ENCODE results near the gene OR52H1. TPM values are rescaled to one million over a fixed set of nuclear protein-coding genes. Genes with fewer than 3 reads are reported as not detected.

OR52H1 gene
- total RNA-seq, 1 donor from 2014 or later: 0.75 TPM

GRCh38 chr11:5528495-5528894 is 19.8 kb downstream of the OR52H1 start:
- H3K27me3 ChIP-seq (ENCODE audit: control insufficient read depth, insufficient read depth, low read length): no peaks in the 10 kb centered on the region
- TF ChIP-seq CTCF (IDR thresholded peaks at IDR 0.05; ENCODE audit: insufficient read depth, low read length, poor library complexity, severe bottlenecking): no peak
- no peak for DNase-seq (ENCODE audit: low read depth)
- H3K4me3 ChIP-seq (ENCODE audit: low read depth, low read length): no peak overlapping the region
- H3K36me3 ChIP-seq (ENCODE audit: control insufficient read depth, insufficient read depth, low read length): no peaks in the 10 kb centered on the region

- TF ChIP-seq CTCF (IDR thresholded peaks at IDR 0.05; ENCODE audit: insufficient read depth, low read length, poor library complexity, severe bottlenecking): no peak
- Histone ChIP-seq H3K4me3 (ENCODE audit: low read depth, low read length) (no peak overlapping the region), H3K36me3 (ENCODE audit: control insufficient read depth, insufficient read depth, low read length) (no peaks in the 10 kb centered on the region), H3K27me3 (ENCODE audit: control insufficient read depth, insufficient read depth, low read length) (no peaks in the 10 kb centered on the region)
- DNase-seq (ENCODE audit: low read depth): no peak
These were observed 20.6 kb downstream of the OR52H1 start for GRCh38 chr11:5527716-5528115.

GRCh38 chr11:5524756-5525155 is 23.6 kb downstream of the OR52H1 start:
- no peaks in the 10 kb centered on the region for H3K36me3 ChIP-seq (ENCODE audit: control insufficient read depth, insufficient read depth, low read length)
- no peak for TF ChIP-seq CTCF (IDR thresholded peaks at IDR 0.05; ENCODE audit: insufficient read depth, low read length, poor library complexity, severe bottlenecking)
- no peak overlapping the region for H3K4me3 ChIP-seq (ENCODE audit: low read depth, low read length)
- no peak for DNase-seq (ENCODE audit: low read depth)
- H3K27me3 ChIP-seq (ENCODE audit: control insufficient read depth, insufficient read depth, low read length): no peaks in the 10 kb centered on the region

GRCh38 chr11:5522308-5522707 is 26.0 kb downstream of the OR52H1 start:
- no peaks in the 10 kb centered on the region for H3K27me3 ChIP-seq (ENCODE audit: control insufficient read depth, insufficient read depth, low read length)
- H3K4me3 ChIP-seq (ENCODE audit: low read depth, low read length): no peak overlapping the region
- no peak for DNase-seq (ENCODE audit: low read depth)
- no peak for TF ChIP-seq CTCF (IDR thresholded peaks at IDR 0.05; ENCODE audit: insufficient read depth, low read length, poor library complexity, severe bottlenecking)
- no peaks in the 10 kb centered on the region for H3K36me3 ChIP-seq (ENCODE audit: control insufficient read depth, insufficient read depth, low read length)

GRCh38 chr11:5521540-5521939 is 26.8 kb downstream of the OR52H1 start:
- Histone ChIP-seq H3K4me3 (ENCODE audit: low read depth, low read length) (no peak overlapping the region), H3K27me3 (ENCODE audit: control insufficient read depth, insufficient read depth, low read length) (no peaks in the 10 kb centered on the region), H3K36me3 (ENCODE audit: control insufficient read depth, insufficient read depth, low read length) (no peaks in the 10 kb centered on the region)
- TF ChIP-seq CTCF (IDR thresholded peaks at IDR 0.05; ENCODE audit: insufficient read depth, low read length, poor library complexity, severe bottlenecking): no peak
- no peak for DNase-seq (ENCODE audit: low read depth)

- TF ChIP-seq CTCF (IDR thresholded peaks at IDR 0.05; ENCODE audit: insufficient read depth, low read length, poor library complexity, severe bottlenecking): no peak
- Histone ChIP-seq H3K36me3 (ENCODE audit: control insufficient read depth, insufficient read depth, low read length) (no peaks in the 10 kb centered on the region), H3K27me3 (ENCODE audit: control insufficient read depth, insufficient read depth, low read length) (no peaks in the 10 kb centered on the region), H3K4me3 (ENCODE audit: low read depth, low read length) (no peak within 1 kb of the TSS)
- no peak for DNase-seq (ENCODE audit: low read depth)
These were observed 31.7 kb downstream of the OR52H1 start, which contains the start of gene UBQLNL for GRCh38 chr11:5516599-5516998. UBQLNL (minus strand) TSS chr11:5516699; CDS start chr11:5516441, 258 bp downstream.
